ENCODE measurements around the gene NDFIP1. TPM values are rescaled to one million over a fixed set of nuclear protein-coding genes. Genes with fewer than 3 reads are reported as not detected.
"Not testable (repeated sequence)": the region's sequence is repeated elsewhere in the genome, so short reads cannot be mapped to it uniquely, and the experiment has no call there.

NDFIP1 gene
- total RNA-seq, 5 donors from 2014 or later (not counting 1 experiment from before 2014, with no cell fraction given) = 76.3 to 194 (median 90.8) TPM

DNA sequence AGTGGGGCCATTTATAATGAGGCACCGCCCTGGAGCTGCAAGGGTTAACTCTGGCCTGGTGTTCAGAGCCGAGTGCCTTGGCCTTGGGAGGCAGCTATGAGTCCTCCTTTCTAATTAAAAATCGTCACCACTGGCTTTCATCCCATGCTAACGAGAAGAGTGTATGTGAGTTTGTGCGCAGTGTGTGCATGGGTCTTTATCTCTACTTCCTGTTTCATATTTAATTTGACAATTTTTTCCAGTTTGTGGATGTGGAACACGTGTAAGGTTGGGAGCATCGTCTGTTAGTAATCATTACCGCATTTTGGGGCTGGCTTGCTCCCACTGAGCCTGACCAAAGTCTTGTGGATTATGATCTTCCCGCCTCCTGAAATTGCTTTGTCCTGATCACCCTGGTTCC lies 76.4 kb downstream of the NDFIP1 start:
- Histone ChIP-seq H3K4me1 (ENCODE audit: control insufficient read depth in 1 of 2, extremely low read depth in 1 of 2, insufficient read depth in 2 of 2, low read length in 2 of 2) (peaks cover 0 to 3% of the 10 kb centered on the region in 2 experiments), H3K4me3 (ENCODE audit: control insufficient read depth in 1 of 2, extremely low read depth in 1 of 2, low read length in 1 of 2) (no peak overlapping the region), H3K27ac (ENCODE audit: low read length) (no peak overlapping the region), H3K36me3 (ENCODE audit: control insufficient read depth in 2 of 2, extremely low read depth in 1 of 2, insufficient read depth in 1 of 2, low read length in 1 of 2) (no peaks in the 10 kb centered on the region), H3K9me3 (no peaks in the 10 kb centered on the region), H3K27me3 (replicated peaks in 1 of 2; ENCODE audit: control insufficient read depth in 2 of 2, extremely low read depth in 1 of 2, insufficient read depth in 2 of 2, low read length in 1 of 2) (peaks cover 0 to 12% of the 10 kb centered on the region in 2 experiments)
- Mint-ChIP-seq H3K27me3 (peaks cover 0 to 7% of the 10 kb centered on the region in 2 donors), H3K4me3 (no peak overlapping the region), H3K36me3 (no peaks in the 10 kb centered on the region), H3K9me3 (no peaks in the 10 kb centered on the region), H3K27ac (no peak overlapping the region), H3K4me1 (peaks cover 6 to 8% (median 8%) of the 10 kb centered on the region in 3 donors)
- ChIA-PET CTCF (interaction anchor here in 1 of 2 donors (0.6 kb wide), 1 partner anchor 701 kb away, joined by 3 read pairs; no protein-coding TSS in a partner anchor), POLR2A (no interaction called here)
- DNase-seq (no peak), ATAC-seq (replicated peaks in 1 of 4) (no peak)
- WGBS (ENCODE audit: insufficient coverage) = 73% methylated on average over 6 of the region's 9 CpGs

DNA sequence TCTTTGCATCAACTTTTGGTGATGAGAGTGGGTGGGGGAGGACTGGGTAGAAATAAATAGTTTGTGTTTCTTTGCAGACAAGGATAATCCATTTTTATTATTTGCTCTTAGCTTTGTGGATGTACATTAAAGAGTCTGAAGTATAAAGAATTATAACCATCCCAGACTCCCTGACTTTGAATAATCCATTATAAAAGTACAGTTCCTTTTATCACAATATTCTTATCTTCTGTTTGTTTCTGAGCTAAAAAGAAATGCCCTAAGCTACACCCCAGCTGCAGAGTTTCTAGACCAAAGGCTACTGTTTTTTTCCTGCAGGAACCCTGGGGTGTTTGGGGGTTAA lies 77.9 kb downstream of the NDFIP1 start:
- H3K4me1 ChIP-seq (ENCODE audit: control insufficient read depth in 1 of 2, extremely low read depth in 1 of 2, insufficient read depth in 2 of 2, low read length in 2 of 2) = peaks cover 0 to 3% of the 10 kb centered on the region in 2 experiments
- DNase-seq (no peak), ATAC-seq (replicated peaks in 1 of 4) (no peak)
- peaks cover 6 to 8% (median 8%) of the 10 kb centered on the region in 3 donors for H3K4me1 Mint-ChIP-seq
- H3K27ac ChIP-seq (ENCODE audit: low read length) = no peak overlapping the region
- H3K9me3 Mint-ChIP-seq = no peaks in the 10 kb centered on the region
- H3K27me3 Mint-ChIP-seq = peaks cover 0 to 7% of the 10 kb centered on the region in 2 donors
- no peak overlapping the region for H3K4me3 ChIP-seq (ENCODE audit: control insufficient read depth in 1 of 2, extremely low read depth in 1 of 2, low read length in 1 of 2)
- CTCF ChIA-PET = interaction anchor here in 1 of 2 donors (0.6 kb wide), 1 partner anchor 207 kb away, joined by 3 read pairs; no protein-coding TSS in a partner anchor
- H3K27ac Mint-ChIP-seq = no peak overlapping the region
- H3K36me3 ChIP-seq (ENCODE audit: control insufficient read depth in 2 of 2, extremely low read depth in 1 of 2, insufficient read depth in 1 of 2, low read length in 1 of 2) = no peaks in the 10 kb centered on the region
- no peaks in the 10 kb centered on the region for H3K36me3 Mint-ChIP-seq
- H3K27me3 ChIP-seq (replicated peaks in 1 of 2; ENCODE audit: control insufficient read depth in 2 of 2, extremely low read depth in 1 of 2, insufficient read depth in 2 of 2, low read length in 1 of 2) = peaks cover 0 to 11% of the 10 kb centered on the region in 2 experiments
- no peak overlapping the region for H3K4me3 Mint-ChIP-seq
- no peaks in the 10 kb centered on the region for H3K9me3 ChIP-seq
- POLR2A ChIA-PET = no interaction called here

DNA sequence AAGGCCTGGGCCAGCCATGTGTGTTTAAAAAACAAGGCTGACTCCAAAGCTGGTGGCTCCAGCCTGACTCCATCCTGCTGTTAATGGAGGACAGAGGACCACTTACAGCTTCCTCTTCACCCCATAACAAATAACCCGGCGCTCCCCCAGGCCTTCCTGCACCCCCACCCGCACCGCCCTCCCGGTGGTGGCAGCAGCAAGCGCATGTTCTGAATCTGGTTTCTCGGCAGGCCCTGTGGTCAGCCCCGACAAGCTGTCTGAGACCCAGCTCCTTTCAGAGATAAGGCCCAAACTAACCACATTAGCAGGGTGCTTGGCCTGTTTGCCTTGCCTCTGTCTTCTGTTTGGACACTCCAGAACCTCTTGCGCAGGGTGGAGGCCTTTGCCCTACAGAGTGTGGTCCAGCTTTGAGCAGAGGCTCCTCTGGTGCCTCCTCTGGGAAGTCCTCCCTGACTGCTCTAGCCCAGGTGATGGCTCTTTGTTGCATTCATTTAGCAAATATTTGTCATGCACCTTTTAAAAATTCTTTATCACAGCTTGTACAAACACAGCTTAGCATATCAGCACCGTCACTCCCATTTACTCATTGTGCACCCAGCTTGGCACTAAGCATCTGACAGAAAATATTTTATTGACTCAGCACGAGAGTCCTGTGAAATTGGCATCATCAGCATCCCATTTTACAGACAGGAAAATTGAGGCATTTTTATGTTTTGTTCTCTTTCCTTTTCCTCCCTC lies 78.4 kb downstream of the NDFIP1 start:
- Mint-ChIP-seq H3K9me3 (no peaks in the 10 kb centered on the region), H3K4me1 (peaks cover 6 to 8% (median 8%) of the 10 kb centered on the region in 3 donors), H3K36me3 (no peaks in the 10 kb centered on the region), H3K4me3 (no peak overlapping the region), H3K27ac (no peak overlapping the region), H3K27me3 (peaks cover 0 to 7% of the 10 kb centered on the region in 2 donors)
- no peaks in the 10 kb centered on the region for H3K36me3 ChIP-seq (ENCODE audit: control insufficient read depth in 2 of 2, extremely low read depth in 1 of 2, insufficient read depth in 1 of 2, low read length in 1 of 2)
- ChIA-PET POLR2A (no interaction called here), CTCF (interaction anchor here in 1 of 2 donors (0.6 kb wide), 1 partner anchor 207 kb away, joined by 3 read pairs; no protein-coding TSS in a partner anchor)
- 52% methylated on average over 11 of the region's 11 CpGs for WGBS (ENCODE audit: insufficient coverage)
- H3K27me3 ChIP-seq (replicated peaks in 1 of 2; ENCODE audit: control insufficient read depth in 2 of 2, extremely low read depth in 1 of 2, insufficient read depth in 2 of 2, low read length in 1 of 2) = peaks cover 0 to 11% of the 10 kb centered on the region in 2 experiments
- no peaks in the 10 kb centered on the region for H3K9me3 ChIP-seq
- ATAC-seq (replicated peaks in 1 of 4) = no peak
- H3K27ac ChIP-seq (ENCODE audit: low read length) = no peak overlapping the region
- DNase-seq = peak in 3 of 35 experiments; percentile 2 to 14 (median 8)
- H3K4me1 ChIP-seq (ENCODE audit: control insufficient read depth in 1 of 2, extremely low read depth in 1 of 2, insufficient read depth in 2 of 2, low read length in 2 of 2) = peaks cover 0 to 3% of the 10 kb centered on the region in 2 experiments
- H3K4me3 ChIP-seq (ENCODE audit: control insufficient read depth in 1 of 2, extremely low read depth in 1 of 2, low read length in 1 of 2) = no peak overlapping the region

DNA sequence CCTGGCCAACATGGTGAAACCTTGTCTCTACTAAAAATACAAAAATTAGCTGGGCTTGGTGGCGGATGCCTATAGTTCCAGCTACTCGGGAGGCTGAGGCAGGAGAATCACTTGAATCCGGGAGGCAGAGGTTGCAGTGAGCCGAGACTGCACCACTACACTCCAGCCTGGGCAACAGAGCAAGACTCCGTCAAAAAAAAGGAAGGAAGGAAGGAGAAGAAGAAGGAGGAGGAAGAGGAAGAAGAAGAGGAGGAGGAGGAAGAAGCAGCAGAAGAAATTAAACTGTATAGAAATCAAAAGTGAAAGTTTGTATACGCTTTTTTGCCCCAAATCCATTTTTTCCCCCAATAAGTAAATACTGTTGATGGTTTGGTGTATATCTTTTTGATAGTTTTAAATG lies 80.1 kb downstream of the NDFIP1 start:
- H3K27me3 Mint-ChIP-seq; DNase-seq; H3K4me1 Mint-ChIP-seq; CTCF ChIA-PET; H3K4me1 ChIP-seq (ENCODE audit: control insufficient read depth in 1 of 2, extremely low read depth in 1 of 2, insufficient read depth in 2 of 2, low read length in 2 of 2); H3K4me3 Mint-ChIP-seq; H3K27ac ChIP-seq (ENCODE audit: low read length); H3K4me3 ChIP-seq (ENCODE audit: control insufficient read depth in 1 of 2, extremely low read depth in 1 of 2, low read length in 1 of 2); H3K36me3 ChIP-seq (ENCODE audit: control insufficient read depth in 2 of 2, extremely low read depth in 1 of 2, insufficient read depth in 1 of 2, low read length in 1 of 2); POLR2A ChIA-PET; H3K9me3 Mint-ChIP-seq; H3K36me3 Mint-ChIP-seq; ATAC-seq (replicated peaks in 1 of 4); H3K9me3 ChIP-seq: not testable (repeated sequence)
- peaks cover 0 to 11% of the 10 kb centered on the region in 2 experiments for H3K27me3 ChIP-seq (replicated peaks in 1 of 2; ENCODE audit: control insufficient read depth in 2 of 2, extremely low read depth in 1 of 2, insufficient read depth in 2 of 2, low read length in 1 of 2)
- H3K27ac Mint-ChIP-seq = peak overlapping the region in 1 of 2 donors; percentile 70
- WGBS (ENCODE audit: insufficient coverage) = 100% methylated on average over 1 of the region's 6 CpGs

DNA sequence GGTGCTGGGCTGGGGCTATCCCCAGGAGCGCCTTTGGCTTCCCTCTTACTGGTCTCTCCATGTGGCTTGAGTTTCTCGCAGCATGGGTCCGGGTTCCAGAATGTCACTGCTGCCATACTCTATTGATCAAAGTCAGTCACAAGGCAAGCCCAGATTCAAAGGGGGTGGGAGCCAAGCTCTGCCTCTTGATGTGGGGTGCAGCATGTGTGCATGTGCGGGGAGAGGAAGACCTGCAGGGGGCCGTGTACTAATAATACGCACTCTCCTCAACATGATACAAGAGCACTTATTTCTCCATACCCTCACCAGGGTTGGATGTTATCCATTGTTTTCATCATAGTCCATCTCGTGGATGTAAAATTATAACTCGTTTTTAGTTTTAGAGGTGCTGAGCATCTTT lies 81.2 kb downstream of the NDFIP1 start:
- Mint-ChIP-seq H3K27ac (no peak overlapping the region), H3K9me3 (no peaks in the 10 kb centered on the region), H3K4me1 (peaks cover 6 to 8% (median 8%) of the 10 kb centered on the region in 3 donors), H3K27me3 (peaks cover 0 to 7% of the 10 kb centered on the region in 2 donors), H3K36me3 (no peaks in the 10 kb centered on the region), H3K4me3 (no peak overlapping the region)
- no peak for DNase-seq
- Histone ChIP-seq H3K27me3 (replicated peaks in 1 of 2; ENCODE audit: control insufficient read depth in 2 of 2, extremely low read depth in 1 of 2, insufficient read depth in 2 of 2, low read length in 1 of 2) (peaks cover 0 to 10% of the 10 kb centered on the region in 2 experiments), H3K36me3 (ENCODE audit: control insufficient read depth in 2 of 2, extremely low read depth in 1 of 2, insufficient read depth in 1 of 2, low read length in 1 of 2) (no peaks in the 10 kb centered on the region), H3K4me3 (ENCODE audit: control insufficient read depth in 1 of 2, extremely low read depth in 1 of 2, low read length in 1 of 2) (no peak overlapping the region), H3K4me1 (ENCODE audit: control insufficient read depth in 1 of 2, extremely low read depth in 1 of 2, insufficient read depth in 2 of 2, low read length in 2 of 2) (peaks cover 0 to 3% of the 10 kb centered on the region in 2 experiments), H3K9me3 (no peaks in the 10 kb centered on the region), H3K27ac (ENCODE audit: low read length) (no peak overlapping the region)
- POLR2A ChIA-PET = no interaction called here
- no CpG with 5 or more reads among the region's 8 CpGs for WGBS (ENCODE audit: insufficient coverage)
- CTCF ChIA-PET = interaction anchor here in 1 of 2 donors (0.6 kb wide), 1 partner anchor 18 kb away, joined by 4 read pairs; no protein-coding TSS in a partner anchor
- ATAC-seq (replicated peaks in 1 of 4) = no peak

DNA sequence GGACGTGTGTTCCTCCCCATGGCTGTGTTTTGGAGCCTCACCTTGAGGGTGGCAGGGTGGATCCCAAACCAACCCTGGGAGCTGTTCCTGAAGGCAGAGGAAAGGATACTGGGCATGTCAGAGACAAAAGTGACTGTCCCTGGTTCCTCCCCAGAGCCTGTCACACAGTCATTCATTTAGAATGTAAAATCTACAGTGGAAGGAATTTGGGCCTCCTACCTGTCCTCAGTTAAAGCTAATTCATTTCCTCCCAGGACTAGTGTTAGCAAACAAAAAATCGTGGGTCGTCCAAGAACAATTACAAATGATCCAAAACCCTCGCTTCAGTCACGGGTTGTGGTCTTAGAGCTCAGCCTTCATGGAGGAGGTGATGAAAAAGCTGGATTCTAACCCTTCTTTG lies 83.2 kb downstream of the NDFIP1 start:
- Histone ChIP-seq H3K27me3 (replicated peaks in 1 of 2; ENCODE audit: control insufficient read depth in 2 of 2, extremely low read depth in 1 of 2, insufficient read depth in 2 of 2, low read length in 1 of 2) (peaks cover 0 to 3% of the 10 kb centered on the region in 2 experiments), H3K4me1 (ENCODE audit: control insufficient read depth in 1 of 2, extremely low read depth in 1 of 2, insufficient read depth in 2 of 2, low read length in 2 of 2) (peaks cover 0 to 3% of the 10 kb centered on the region in 2 experiments), H3K9me3 (no peaks in the 10 kb centered on the region), H3K4me3 (ENCODE audit: control insufficient read depth in 1 of 2, extremely low read depth in 1 of 2, low read length in 1 of 2) (no peak overlapping the region), H3K27ac (ENCODE audit: low read length) (no peak overlapping the region), H3K36me3 (ENCODE audit: control insufficient read depth in 2 of 2, extremely low read depth in 1 of 2, insufficient read depth in 1 of 2, low read length in 1 of 2) (no peaks in the 10 kb centered on the region)
- ChIA-PET POLR2A (no interaction called here), CTCF (no interaction called here)
- ATAC-seq (replicated peaks in 1 of 4) (no peak), DNase-seq (no peak)
- Mint-ChIP-seq H3K36me3 (no peaks in the 10 kb centered on the region), H3K27me3 (peaks cover 0 to 3% of the 10 kb centered on the region in 2 donors), H3K9me3 (no peaks in the 10 kb centered on the region), H3K27ac (no peak overlapping the region), H3K4me1 (peaks cover 6 to 8% (median 8%) of the 10 kb centered on the region in 3 donors), H3K4me3 (no peak overlapping the region)
- 79% methylated on average over 4 of the region's 5 CpGs for WGBS (ENCODE audit: insufficient coverage)
